Neutrophil (primary cell): Measurements from ENCODE around the gene TEC.

Experiments used
- H3K27ac ChIP-seq: fragments of 200-600 bp; sonication (generic); 2 replicates; pipeline ENCODE4 v1.5.1; 2016; ENCODE audit warnings: mild to moderate bottlenecking, moderate library complexity
- H3K27me3 ChIP-seq: fragments of 200-600 bp; sonication (generic); 2 replicates; pipeline ENCODE4 v1.6.0; 2016; ENCODE audit warnings: mild to moderate bottlenecking
- H3K36me3 ChIP-seq: fragments of 200-600 bp; sonication (generic); 2 replicates; pipeline ENCODE4 v1.5.1; 2017
- H3K4me1 ChIP-seq, 2 experiments: fragments of 200-600 bp in 1 of 2; sonication (generic) in 1 of 2; 1 replicate in 1 of 2; 2 replicates in 1 of 2; pipeline versions ENCODE4 v1.5.1 to v1.6.1; 2013 to 2016; ENCODE audit warnings: low read depth in 1 of 2, low read length in 1 of 2, mild to moderate bottlenecking in 1 of 2, moderate library complexity in 1 of 2; ENCODE audit not compliant: control insufficient read depth in 1 of 2, insufficient read depth in 1 of 2
- H3K4me3 ChIP-seq, 2 experiments: fragments of 200-600 bp in 1 of 2; sonication (generic) in 1 of 2; 1 replicate in 1 of 2; 2 replicates in 1 of 2; pipeline ENCODE4 v1.5.1; 2013 to 2016; ENCODE audit warnings: low read depth in 1 of 2, low read length in 1 of 2, mild to moderate bottlenecking in 1 of 2, moderate library complexity in 1 of 2
- H3K9me3 ChIP-seq: fragments of 200-600 bp; sonication (generic); 2 replicates; pipeline ENCODE4 v1.5.1; 2016
- CTCF ChIP-seq: fragments of 200-600 bp; sonication (generic); IDR thresholded peaks from 2 replicates; pipeline ENCODE4 v1.5.1; 2016; ENCODE audit warnings: antibody characterized with exemption

The TEC gene

DNA sequence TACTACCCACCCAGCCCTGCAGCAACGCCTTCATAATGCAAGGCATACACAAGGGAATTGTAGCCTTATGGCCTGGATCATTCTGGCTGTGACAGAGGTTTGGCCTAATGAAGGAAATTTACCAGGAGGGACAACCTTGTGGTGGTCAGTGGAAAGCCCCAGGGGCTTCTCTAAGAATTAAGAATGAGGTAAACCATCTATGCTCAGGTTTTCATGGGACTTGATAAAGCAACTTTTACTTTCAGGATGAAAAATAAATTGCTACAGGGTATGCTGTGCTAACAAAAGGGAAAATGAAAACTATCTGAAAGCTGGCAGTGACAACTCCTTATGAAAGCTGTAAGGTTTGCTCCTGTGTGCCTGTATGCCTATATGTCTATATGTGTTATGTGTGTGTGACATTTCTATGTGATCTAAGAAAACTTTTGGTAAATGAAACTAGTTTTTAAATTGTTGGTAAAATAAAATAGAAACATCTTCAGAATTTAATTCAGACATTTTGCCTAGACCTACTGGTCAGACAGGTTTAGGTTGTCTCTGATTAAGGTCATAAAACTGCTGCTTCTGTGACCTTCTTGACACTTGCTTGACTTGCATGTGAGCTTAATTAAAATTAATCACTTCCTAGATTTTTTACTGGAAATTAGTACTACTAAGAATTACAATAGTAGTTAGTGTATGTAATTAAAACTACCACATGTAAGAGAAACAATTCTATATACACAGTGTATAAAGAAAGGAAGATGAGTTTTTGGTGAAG, 115.7 kb downstream of the TEC start:
- no peak overlapping the region for H3K4me3 ChIP-seq
- H3K36me3 ChIP-seq = peaks cover 38% of the 10 kb centered on the region
- H3K27me3 ChIP-seq = no peaks in the 10 kb centered on the region
- no peaks in the 10 kb centered on the region for H3K4me1 ChIP-seq
- no peak for TF ChIP-seq CTCF
- H3K27ac ChIP-seq = no peak overlapping the region
- H3K9me3 ChIP-seq = peaks cover 12% of the 10 kb centered on the region

DNA sequence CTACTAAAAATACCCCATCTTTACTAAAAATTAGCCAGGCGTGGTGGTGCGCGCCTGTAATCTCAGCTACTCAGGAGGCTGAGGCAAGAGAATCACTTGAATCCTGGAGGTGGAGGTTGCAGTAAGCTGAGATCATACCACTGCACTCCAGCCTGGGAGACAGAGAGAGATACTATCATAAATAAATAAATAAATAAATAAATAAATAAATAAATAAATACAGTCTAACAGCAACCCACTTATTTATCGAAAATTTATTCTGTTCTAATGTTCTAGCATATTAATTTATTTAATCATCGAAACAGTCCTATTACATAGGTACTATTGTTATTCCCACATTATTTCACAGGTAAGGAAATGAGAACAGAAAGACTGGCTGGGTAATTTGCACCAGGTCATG, 117.4 kb downstream of the TEC start:
- Histone ChIP-seq H3K27ac (no peak overlapping the region), H3K27me3 (no peaks in the 10 kb centered on the region), H3K4me1 (no peaks in the 10 kb centered on the region), H3K36me3 (peaks cover 51% of the 10 kb centered on the region), H3K9me3 (peaks cover 12% of the 10 kb centered on the region), H3K4me3 (no peak overlapping the region)
- no peak for TF ChIP-seq CTCF

DNA sequence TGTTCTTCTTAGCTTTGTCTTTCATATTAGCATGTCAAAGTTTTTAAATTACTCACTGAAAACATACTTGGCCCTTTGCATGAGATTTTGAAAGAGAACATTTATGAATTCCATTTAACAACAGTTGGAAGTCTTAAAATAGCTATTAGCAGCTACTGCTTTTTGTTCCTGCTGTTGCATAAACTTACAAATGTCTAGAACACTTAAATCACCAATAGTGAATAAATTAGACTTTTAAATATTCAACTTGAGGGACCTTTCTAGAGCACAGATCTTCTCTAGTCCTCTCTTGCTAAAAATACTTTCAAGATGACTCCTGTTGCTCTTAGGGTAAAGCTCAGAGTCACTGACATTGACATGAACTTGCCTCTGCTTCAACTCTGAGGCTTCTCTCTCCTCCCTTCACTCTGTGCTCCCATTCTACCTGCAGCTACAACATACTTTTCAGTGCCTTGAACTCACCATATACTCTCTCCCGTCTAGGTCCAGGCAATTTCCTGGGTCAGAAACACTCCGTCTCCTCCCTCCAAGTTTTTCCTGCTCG, 119.7 kb downstream of the TEC start:
- Histone ChIP-seq H3K9me3 (no peaks in the 10 kb centered on the region), H3K27ac (no peak overlapping the region), H3K36me3 (peaks cover 47% of the 10 kb centered on the region), H3K4me3 (no peak overlapping the region), H3K4me1 (no peaks in the 10 kb centered on the region), H3K27me3 (no peaks in the 10 kb centered on the region)
- TF ChIP-seq CTCF = no peak

GRCh38 chr4:48147621-48148020, 122.0 kb downstream of the TEC start:
- no peak overlapping the region for H3K4me3 ChIP-seq
- TF ChIP-seq CTCF = no peak
- H3K27ac ChIP-seq = no peak overlapping the region

GRCh38 chr4:48141048-48141447, 128.6 kb downstream of the TEC start:
- H3K9me3 ChIP-seq = no peaks in the 10 kb centered on the region
- no peaks in the 10 kb centered on the region for H3K27me3 ChIP-seq
- H3K4me3 ChIP-seq = no peak overlapping the region
- H3K27ac ChIP-seq = no peak overlapping the region
- TF ChIP-seq CTCF = no peak
- H3K4me1 ChIP-seq = no peaks in the 10 kb centered on the region
- H3K36me3 ChIP-seq = peaks cover 66% of the 10 kb centered on the region

More at GRCh38 chr4:48147621-48148020, 122.0 kb downstream of the TEC start:
- peaks cover 54% of the 10 kb centered on the region for H3K36me3 ChIP-seq
- H3K4me1 ChIP-seq = no peaks in the 10 kb centered on the region
- H3K9me3 ChIP-seq = no peaks in the 10 kb centered on the region
- no peaks in the 10 kb centered on the region for H3K27me3 ChIP-seq
